AG04450 (cell line): ENCODE measurements around the gene CDIP1. TPM values are rescaled to one million over a fixed set of nuclear protein-coding genes. Genes with fewer than 3 reads are reported as not detected.

Source experiments
- CTCF ChIA-PET: fragments of 300-600, 350-600 bp; formaldehyde crosslinking; extraction: SDS; loops from one replicate; lab custom pipeline; 2022; ENCODE audit warnings: antibody characterized with exemption, inconsistent platforms; lab: Charles Lee
- POLR2A ChIA-PET: fragments of 350-600 bp; formaldehyde crosslinking; extraction: SDS; loops from one replicate; lab custom pipeline; 2021; ENCODE audit warnings: antibody characterized with exemption, inconsistent platforms; lab: Yijun Ruan, JAX
- DNase-seq: peaks from one replicate; pipeline ENCODE4 v3.0.0-alpha.2; 2011; ENCODE audit warnings: low read depth, low spot score
- H3K27ac ChIP-seq: one replicate; pipeline ENCODE4 v1.5.1; 2012; ENCODE audit warnings: low read depth, low read length, control low read depth
- H3K27me3 ChIP-seq: one replicate; pipeline ENCODE4 v1.6.0; 2012; ENCODE audit warnings: low read length; ENCODE audit not compliant: control insufficient read depth, insufficient read depth
- H3K4me3 ChIP-seq: 2 replicates; pipeline ENCODE4 v1.5.1; 2011; ENCODE audit warnings: mild to moderate bottlenecking, low read depth, low read length, control low read depth
- H3K9me3 ChIP-seq: 2 replicates; pipeline ENCODE4 v1.5.1; 2012; ENCODE audit warnings: low read length; ENCODE audit not compliant: control insufficient read depth, insufficient read depth
- CTCF ChIP-seq: IDR thresholded peaks from 2 replicates; pipeline ENCODE4 v1.5.1; 2011; ENCODE audit warnings: low read depth, low read length, control low read depth, inconsistent platforms
- polyA plus RNA-seq: library from polyadenylated mRNA; depleted of rRNA; stranded (reverse); fragments of >200 nt; gene quantifications from 2 replicates; pipeline ENCODE4 v1.2.3, GENCODE V29; 2011

CDIP1 gene
- polyA plus RNA-seq, 1 experiment = 12.2 TPM

DNA sequence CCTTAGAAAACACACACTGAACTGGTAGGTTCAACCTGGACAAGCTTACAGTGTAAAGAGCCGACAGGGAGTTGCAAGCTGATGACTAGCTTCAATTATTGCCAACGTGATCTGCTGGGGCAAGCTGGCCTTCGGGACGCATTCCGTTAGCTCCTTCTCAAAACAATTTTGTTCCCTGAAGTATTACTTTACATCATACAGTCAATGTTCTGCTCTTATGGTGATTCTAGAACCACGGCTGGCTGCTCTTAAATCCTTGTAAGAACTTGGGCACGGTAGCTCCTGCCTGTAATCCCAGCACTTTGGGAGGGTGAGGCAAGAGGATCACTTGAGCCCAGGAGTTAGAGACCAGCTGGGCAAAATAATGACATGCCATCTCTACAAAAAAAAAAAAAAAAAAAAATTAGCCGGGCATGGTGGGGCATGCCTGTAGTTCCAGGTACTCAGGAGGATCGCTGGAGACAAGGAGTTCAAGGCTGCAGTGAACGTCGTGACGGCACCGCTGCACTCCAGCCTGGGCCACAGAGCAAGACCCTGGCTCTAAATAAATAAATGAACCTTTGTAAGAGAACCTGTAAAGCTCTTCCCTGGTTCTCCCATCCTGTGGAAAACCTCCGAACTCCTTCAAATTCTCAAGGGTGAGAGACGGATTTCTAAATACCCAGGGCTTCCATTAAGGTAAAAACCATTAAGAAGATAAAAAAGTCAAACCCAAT is 2.0 kb downstream of the CDIP1 start:
- H3K27ac ChIP-seq = no peak overlapping the region
- POLR2A ChIA-PET = interaction anchor here (0.6 to 0.7 kb wide), 2 partner anchors 20 to 41 kb away, joined by 3 read pairs; partner anchors contain the start of gene C16orf96
- CTCF ChIA-PET = interaction anchor here (0.6 to 1.6 kb wide), 3 partner anchors 12 to 72 kb away, joined by 5 to 9 read pairs (median 8); no protein-coding TSS in a partner anchor
- no peak for TF ChIP-seq CTCF
- no peak for DNase-seq
- H3K9me3 ChIP-seq = peaks cover 20% of the 10 kb centered on the region
- peaks cover 7% of the 10 kb centered on the region for H3K27me3 ChIP-seq
- no peak overlapping the region for H3K4me3 ChIP-seq

DNA sequence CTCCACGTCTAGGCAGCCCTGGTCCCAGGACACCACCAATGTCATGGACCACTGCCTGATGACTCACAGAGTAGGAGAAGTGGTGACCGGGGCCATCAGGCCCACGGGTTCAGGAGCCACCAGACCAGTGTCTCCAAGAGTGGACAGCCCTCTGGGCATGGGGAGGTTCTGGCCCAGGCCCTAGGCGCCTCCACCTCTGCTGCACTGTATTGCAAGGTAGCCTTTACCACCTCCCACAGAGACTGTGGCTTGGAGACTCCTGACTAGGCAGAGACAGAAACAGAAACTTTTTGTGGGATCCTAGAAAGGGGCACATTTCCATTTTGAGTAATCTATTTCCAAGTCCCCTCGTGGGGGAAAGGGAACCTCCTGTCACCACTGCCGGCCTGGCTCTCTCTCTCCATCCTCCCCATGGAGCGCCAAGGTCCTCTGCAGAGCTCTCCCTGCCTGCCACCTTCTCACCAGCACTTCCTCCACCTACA is 2.9 kb downstream of the CDIP1 start:
- no peak for TF ChIP-seq CTCF
- ChIA-PET POLR2A (no interaction called here), CTCF (interaction anchor here (0.6 to 1.6 kb wide), 3 partner anchors 13 to 71 kb away, joined by 5 to 9 read pairs (median 8); no protein-coding TSS in a partner anchor)
- Histone ChIP-seq H3K27ac (no peak overlapping the region), H3K4me3 (no peak overlapping the region), H3K27me3 (peaks cover 4% of the 10 kb centered on the region), H3K9me3 (peaks cover 20% of the 10 kb centered on the region)
- DNase-seq = no peak

GRCh38 chr16:4534151-4534790 is 4.3 kb downstream of the CDIP1 start:
- TF ChIP-seq CTCF = no peak
- Histone ChIP-seq H3K9me3 (peaks cover 7% of the 10 kb centered on the region), H3K27me3 (peaks cover 4% of the 10 kb centered on the region), H3K4me3 (no peak overlapping the region), H3K27ac (no peak overlapping the region)
- ChIA-PET CTCF (no interaction called here), POLR2A (no interaction called here)
- no peak for DNase-seq

GRCh38 chr16:4533490-4533889 is 5.1 kb downstream of the CDIP1 start:
- Histone ChIP-seq H3K9me3 (peaks cover under 1% of the 10 kb centered on the region; the same call in 1 of the 2 replicates), H3K27ac (no peak overlapping the region), H3K27me3 (peaks cover 4% of the 10 kb centered on the region), H3K4me3 (no peak overlapping the region)
- POLR2A ChIA-PET = no interaction called here
- CTCF ChIA-PET = no interaction called here
- TF ChIP-seq CTCF = no peak
- DNase-seq = no peak

GRCh38 chr16:4532238-4532637 is 6.3 kb downstream of the CDIP1 start:
- CTCF ChIA-PET = interaction anchor here (1.7 to 1.9 kb wide), 2 partner anchors 14 to 25 kb away, joined by 4 read pairs; no protein-coding TSS in a partner anchor
- Histone ChIP-seq H3K4me3 (no peak overlapping the region), H3K9me3 (no peaks in the 10 kb centered on the region), H3K27me3 (no peaks in the 10 kb centered on the region), H3K27ac (no peak overlapping the region)
- TF ChIP-seq CTCF = no peak
- POLR2A ChIA-PET = no interaction called here
- no peak for DNase-seq
